Measurements from ENCODE around the gene DDX42. TPM values are rescaled to one million over a fixed set of nuclear protein-coding genes. Genes with fewer than 3 reads are reported as not detected.

The DDX42 gene
- total and polyA plus RNA-seq, 12 donors: 45.0 to 109 (median 85.2) TPM

DNA sequence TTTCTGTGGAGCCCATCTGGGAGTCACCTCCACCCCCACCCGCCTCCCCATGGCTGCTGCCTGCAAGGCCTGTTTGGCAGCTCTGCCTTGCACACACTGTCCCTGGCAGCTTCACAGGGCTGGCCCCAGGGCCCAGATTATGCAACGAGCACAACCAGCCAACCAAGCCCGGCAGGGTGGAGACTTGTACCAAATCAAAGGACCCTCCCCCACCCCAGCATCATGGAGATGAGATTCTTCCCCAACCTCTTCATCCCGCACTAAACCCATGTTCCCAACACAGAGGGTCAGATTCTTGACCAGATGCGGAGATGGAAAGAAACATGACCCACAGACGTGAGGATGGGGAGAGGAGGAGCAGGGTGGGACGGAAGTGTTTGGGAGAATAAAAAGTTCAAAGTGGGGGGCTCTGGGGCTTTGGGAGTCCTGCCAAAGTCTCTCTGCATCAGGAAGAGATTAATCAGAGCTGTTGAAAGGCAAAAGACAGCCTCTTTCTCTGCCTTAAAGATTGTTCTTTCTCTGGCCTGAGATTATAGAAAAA, 64.7 kb downstream of the DDX42 start:
- Histone ChIP-seq H3K27ac (peak overlapping the region; percentile 31 to 92 (median 80)), H3K4me1 (replicated peaks in 1 of 2) (peaks cover 46 to 57% of the 10 kb centered on the region in 2 donors), H3K36me3 (replicated peaks in 1 of 2) (peaks cover 0 to 35% of the 10 kb centered on the region in 2 donors), H3K4me3 (peak overlapping the region in 1 of 4 donors; percentile 35), H3K27me3 (no peaks in the 10 kb centered on the region), H3K9me3 (replicated peaks in 1 of 3) (no peaks in the 10 kb centered on the region)
- TF ChIP-seq POLR2A (IDR thresholded peaks at IDR 0.05): peak in 1 of 2 donors; percentile 67
- TF ChIP-seq, protein P1, sequence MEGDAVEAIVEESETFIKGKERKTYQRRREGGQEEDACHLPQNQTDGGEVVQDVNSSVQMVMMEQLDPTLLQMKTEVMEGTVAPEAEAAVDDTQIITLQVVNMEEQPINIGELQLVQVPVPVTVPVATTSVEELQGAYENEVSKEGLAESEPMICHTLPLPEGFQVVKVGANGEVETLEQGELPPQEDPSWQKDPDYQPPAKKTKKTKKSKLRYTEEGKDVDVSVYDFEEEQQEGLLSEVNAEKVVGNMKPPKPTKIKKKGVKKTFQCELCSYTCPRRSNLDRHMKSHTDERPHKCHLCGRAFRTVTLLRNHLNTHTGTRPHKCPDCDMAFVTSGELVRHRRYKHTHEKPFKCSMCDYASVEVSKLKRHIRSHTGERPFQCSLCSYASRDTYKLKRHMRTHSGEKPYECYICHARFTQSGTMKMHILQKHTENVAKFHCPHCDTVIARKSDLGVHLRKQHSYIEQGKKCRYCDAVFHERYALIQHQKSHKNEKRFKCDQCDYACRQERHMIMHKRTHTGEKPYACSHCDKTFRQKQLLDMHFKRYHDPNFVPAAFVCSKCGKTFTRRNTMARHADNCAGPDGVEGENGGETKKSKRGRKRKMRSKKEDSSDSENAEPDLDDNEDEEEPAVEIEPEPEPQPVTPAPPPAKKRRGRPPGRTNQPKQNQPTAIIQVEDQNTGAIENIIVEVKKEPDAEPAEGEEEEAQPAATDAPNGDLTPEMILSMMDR (IDR thresholded peaks at IDR 0.05): no peak
- 13 to 25% (median 19%) methylated on average over 4 to 7 of the region's 7 CpGs for WGBS, 4 donors
- DNase-seq: peak; percentile 89 to 98 (median 96)
- intact Hi-C loops (cut with DNase I): no loop called here

DNA sequence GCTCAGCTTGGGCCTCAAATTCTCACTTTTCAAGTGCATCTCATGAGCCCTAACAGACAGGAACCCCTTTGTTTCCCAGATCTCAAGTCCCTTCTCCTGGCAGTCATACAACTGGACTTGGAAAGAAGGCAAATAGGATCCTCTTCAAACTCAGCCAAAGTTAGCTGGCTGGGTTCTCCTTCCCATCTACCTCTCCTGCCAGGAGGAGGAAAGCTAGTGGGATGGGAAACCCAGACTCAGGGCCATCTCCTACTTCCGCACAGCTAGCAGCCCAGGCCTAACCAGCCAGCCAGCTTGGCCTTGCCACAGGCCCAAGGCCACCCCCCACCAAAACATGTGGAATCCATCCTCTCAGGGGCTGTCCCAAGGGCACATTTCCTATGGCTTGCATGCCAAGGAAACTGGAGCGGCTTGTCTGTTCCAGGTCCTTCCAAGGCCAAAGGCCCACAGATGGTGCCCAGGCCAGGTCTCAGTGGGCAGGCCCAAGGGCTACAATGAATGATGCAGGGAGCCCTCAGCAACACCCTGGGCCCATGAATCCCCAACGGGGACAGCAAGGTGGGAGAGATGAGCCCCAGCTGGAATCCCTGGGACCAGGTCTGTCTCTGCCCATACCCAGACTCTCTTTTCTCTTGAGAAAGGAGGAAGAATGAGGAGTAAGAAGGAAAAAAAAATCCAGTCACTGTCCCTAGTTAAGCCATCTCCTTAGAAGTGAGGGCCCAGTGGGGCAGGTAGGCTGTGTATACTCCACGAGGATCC, 66.8 kb downstream of the DDX42 start:
- intact Hi-C loops (cut with DNase I): no loop called here
- H3K4me1 ChIP-seq (replicated peaks in 1 of 2): peaks cover 51 to 54% of the 10 kb centered on the region in 2 donors

DNA sequence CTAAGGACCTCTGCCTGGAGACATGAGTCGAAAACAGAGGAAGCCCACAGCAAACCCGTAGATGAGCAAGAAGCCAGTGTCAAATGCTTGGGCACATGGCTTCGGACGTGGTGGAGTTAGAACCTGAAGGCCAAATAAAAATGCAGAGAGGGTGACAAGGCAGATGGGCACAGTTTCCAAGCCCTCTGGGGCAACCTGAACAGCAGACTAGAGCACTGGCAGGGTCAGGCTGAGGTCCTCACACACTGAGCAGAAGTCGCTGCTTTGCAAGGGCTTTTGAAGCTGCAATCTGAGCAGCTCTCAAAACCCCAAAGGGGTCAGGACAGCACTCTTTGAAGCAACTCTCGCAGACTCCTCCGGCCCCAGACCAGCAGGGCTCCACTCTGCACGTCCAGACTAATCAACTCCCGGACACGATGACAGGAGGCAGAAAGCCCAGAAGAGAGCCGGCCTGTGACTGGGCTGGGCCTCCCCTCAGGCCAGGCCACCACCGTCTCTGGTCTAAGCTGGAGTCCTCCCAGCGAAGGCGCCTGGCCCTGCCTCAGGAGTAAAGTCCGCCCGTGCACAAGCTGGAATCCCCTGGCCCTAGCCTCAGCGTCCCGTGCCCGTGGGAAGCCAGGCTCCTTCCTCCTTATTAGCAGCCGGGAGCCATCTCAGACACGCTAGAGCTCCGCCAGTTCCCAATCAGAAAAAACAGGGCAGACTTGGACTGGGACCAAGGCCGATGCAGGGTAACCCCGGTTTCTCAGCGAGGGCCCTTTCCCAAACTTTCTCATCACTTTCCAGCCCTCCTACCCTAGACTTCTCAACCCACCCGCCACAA, 67.6 kb downstream of the DDX42 start:
- WGBS, 4 donors: 1 to 3% (median 3%) methylated on average over 15 to 26 of the region's 26 CpGs
- Histone ChIP-seq H3K4me1 (replicated peaks in 1 of 2) (peaks cover 51 to 54% of the 10 kb centered on the region in 2 donors), H3K36me3 (replicated peaks in 1 of 2) (peaks cover 0 to 7% of the 10 kb centered on the region in 2 donors), H3K27me3 (no peaks in the 10 kb centered on the region), H3K4me3 (peak overlapping the region; percentile 40 to 79 (median 51)), H3K27ac (peak overlapping the region; percentile 70 to 92 (median 90)), H3K9me3 (replicated peaks in 1 of 3) (no peaks in the 10 kb centered on the region)
- intact Hi-C loops (cut with DNase I): no loop called here
- TF ChIP-seq, protein P1 (IDR thresholded peaks at IDR 0.05): no peak
- TF ChIP-seq POLR2A (IDR thresholded peaks at IDR 0.05): peak in 1 of 2 donors; percentile 45
- DNase-seq: peak; percentile 61 to 85 (median 67)

More for the DNA sequence above, 66.8 kb downstream of the DDX42 start:
- no peaks in the 10 kb centered on the region for H3K27me3 ChIP-seq
- peak overlapping the region in 2 of 4 donors; percentile 61 to 79 for H3K4me3 ChIP-seq
- peaks cover 0 to 14% of the 10 kb centered on the region in 2 donors for H3K36me3 ChIP-seq (replicated peaks in 1 of 2)
- no peak for TF ChIP-seq POLR2A (IDR thresholded peaks at IDR 0.05)
- TF ChIP-seq, protein P1 (IDR thresholded peaks at IDR 0.05): no peak
- peak in 6 of 7 donors; percentile 43 to 69 (median 58) for DNase-seq
- WGBS, 4 donors: 7 to 31% (median 30%) methylated on average over 1 to 4 of the region's 4 CpGs
- peak overlapping the region; percentile 70 to 92 (median 90) for H3K27ac ChIP-seq
- no peaks in the 10 kb centered on the region for H3K9me3 ChIP-seq (replicated peaks in 1 of 3)

DNA sequence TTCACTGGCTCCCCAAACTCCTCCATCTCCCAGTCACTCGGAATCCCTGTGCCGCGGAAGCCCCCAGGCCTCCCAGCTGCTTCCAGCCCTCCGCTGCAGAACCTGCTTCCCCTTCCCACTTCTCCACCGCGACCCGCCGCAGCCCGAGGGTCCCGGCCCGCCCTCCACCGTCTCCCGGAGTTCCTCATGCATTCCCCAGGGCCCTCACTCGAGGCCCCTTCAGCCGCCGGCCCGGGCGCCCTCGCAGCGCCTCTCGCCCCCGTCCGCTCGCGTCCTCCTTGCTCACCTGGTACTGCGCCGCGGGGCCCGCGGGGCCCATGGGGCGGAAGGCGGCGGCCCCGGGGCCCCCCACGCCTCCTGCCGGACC, 68.2 kb downstream of the DDX42 start:
- H3K36me3 ChIP-seq (replicated peaks in 1 of 2): peaks cover 0 to under 1% of the 10 kb centered on the region in 2 donors
- no peaks in the 10 kb centered on the region for H3K9me3 ChIP-seq (replicated peaks in 1 of 3)
- intact Hi-C loops (cut with DNase I): no loop called here
- H3K27me3 ChIP-seq: no peaks in the 10 kb centered on the region
- peak overlapping the region; percentile 70 to 92 (median 90) for H3K27ac ChIP-seq
- peak in 5 of 7 donors; percentile 36 to 72 (median 51) for DNase-seq
- no peak for TF ChIP-seq POLR2A (IDR thresholded peaks at IDR 0.05)
- TF ChIP-seq, protein P1 (IDR thresholded peaks at IDR 0.05): no peak
- WGBS, 4 donors: 0 to 1% (median 0%) methylated on average over 10 to 36 of the region's 36 CpGs
- H3K4me3 ChIP-seq: peak overlapping the region; percentile 40 to 79 (median 51)
- peaks cover 51 to 52% of the 10 kb centered on the region in 2 donors for H3K4me1 ChIP-seq (replicated peaks in 1 of 2)
